CD14-positive monocyte (primary cell): ENCODE data around the gene C17orf67. TPM values are rescaled to one million over a fixed set of nuclear protein-coding genes. Genes with fewer than 3 reads are reported as not detected.

ENCODE experiments used
- DNase-seq, 3 donors: peaks; one replicate each; pipeline ENCODE4 v3.0.0-alpha.2; 2011 to 2022
- H2AFZ ChIP-seq: 2 replicates; pipeline ENCODE4 v1.6.0; 2012; ENCODE audit warnings: mild to moderate bottlenecking, low read depth, low read length, inconsistent platforms; ENCODE audit not compliant: insufficient read depth, poor library complexity, severe bottlenecking
- H3K27ac ChIP-seq, 2 donors: 1 replicate in 1 of 2; 2 replicates in 1 of 2; pipeline ENCODE4 v1.5.1; 2012 to 2013; ENCODE audit warnings: low read length in 2 of 2, control low read depth in 1 of 2, inconsistent platforms in 1 of 2, low read depth in 1 of 2, mild to moderate bottlenecking in 1 of 2
- H3K27me3 ChIP-seq, 2 donors: one replicate each; pipeline versions ENCODE4 v1.6.0 to v1.6.1; 2011 to 2013; ENCODE audit warnings: low read length in 2 of 2; ENCODE audit not compliant: control insufficient read depth in 2 of 2, insufficient read depth in 2 of 2
- H3K36me3 ChIP-seq, 2 donors: replicated peaks in 1 of 2; 1 replicate in 1 of 2; 2 replicates in 1 of 2; pipeline versions ENCODE4 v1.5.1 to v1.6.1; 2012 to 2013; ENCODE audit warnings: low read length in 2 of 2, control low read depth in 1 of 2, inconsistent platforms in 1 of 2, mild to moderate bottlenecking in 1 of 2; ENCODE audit not compliant: insufficient read depth in 2 of 2, control insufficient read depth in 1 of 2
- H3K4me1 ChIP-seq, 2 donors: 1 replicate in 1 of 2; 2 replicates in 1 of 2; pipeline versions ENCODE4 v1.5.1 to v1.6.1; 2012 to 2013; ENCODE audit warnings: low read length in 2 of 2, control low read depth in 1 of 2, inconsistent platforms in 1 of 2, mild to moderate bottlenecking in 1 of 2, moderate library complexity in 1 of 2; ENCODE audit not compliant: insufficient read depth in 2 of 2, control insufficient read depth in 1 of 2
- H3K4me2 ChIP-seq: replicated peaks from 2 replicates; pipeline ENCODE3; 2012; ENCODE audit warnings: low read length, moderate library complexity, mild to moderate bottlenecking; ENCODE audit not compliant: poor library complexity, severe bottlenecking; ENCODE audit errors: extremely low read depth
- H3K4me3 ChIP-seq, 3 experiments: fragments of 200-600 bp in 1 of 3; sonication (generic) in 1 of 3; replicated peaks in 1 of 3; 1 replicate in 2 of 3; 2 replicates in 1 of 3; pipeline ENCODE4 v1.5.1; 2011 to 2013; ENCODE audit warnings: low read length in 3 of 3, mild to moderate bottlenecking in 3 of 3, control low read depth in 2 of 3, low read depth in 2 of 3, inconsistent platforms in 1 of 3, moderate library complexity in 1 of 3
- H3K79me2 ChIP-seq: 2 replicates; pipeline ENCODE4 v1.6.0; 2012; ENCODE audit warnings: mild to moderate bottlenecking, control low read depth, inconsistent platforms, low read length, moderate library complexity; ENCODE audit not compliant: insufficient read depth
- H3K9ac ChIP-seq: 2 replicates; pipeline ENCODE4 v1.6.0; 2017; ENCODE audit warnings: low read length, mild to moderate bottlenecking; ENCODE audit not compliant: insufficient read depth, poor library complexity, severe bottlenecking
- H3K9me3 ChIP-seq, 2 donors: replicated peaks in 1 of 2; 1 replicate in 1 of 2; 2 replicates in 1 of 2; pipeline versions ENCODE4 v1.5.1 to v1.6.1; 2012 to 2013; ENCODE audit warnings: low read length in 2 of 2, control low read depth in 1 of 2; ENCODE audit not compliant: control insufficient read depth in 1 of 2, insufficient read depth in 1 of 2
- H4K20me1 ChIP-seq: 2 replicates; pipeline ENCODE4 v1.6.0; 2012; ENCODE audit warnings: mild to moderate bottlenecking, low read length, control low read depth, moderate library complexity; ENCODE audit not compliant: insufficient read depth
- H3K27ac Mint-ChIP-seq, 7 donors: one replicate each; pipeline ENCODE4 v1.8.0; 2020; ENCODE audit warnings: mild to moderate bottlenecking in 7 of 7, mixed read lengths in 7 of 7, moderate library complexity in 6 of 7, inconsistent platforms in 2 of 7
- H3K27me3 Mint-ChIP-seq, 3 donors: one replicate each; pipeline ENCODE4 v1.8.0; 2021 to 2022; ENCODE audit warnings: low read depth in 3 of 3, mild to moderate bottlenecking in 3 of 3, mixed read lengths in 3 of 3, moderate library complexity in 3 of 3, inconsistent platforms in 1 of 3
- H3K36me3 Mint-ChIP-seq, 2 donors: one replicate each; pipeline ENCODE4 v1.8.0; 2020; ENCODE audit warnings: mixed read lengths in 2 of 2, inconsistent platforms in 1 of 2, mild to moderate bottlenecking in 1 of 2
- H3K4me1 Mint-ChIP-seq: one replicate; pipeline ENCODE4 v1.8.0; 2020; ENCODE audit warnings: mild to moderate bottlenecking, mixed read lengths
- H3K4me3 Mint-ChIP-seq, 2 donors: one replicate each; pipeline ENCODE4 v1.8.0; 2020; ENCODE audit warnings: mild to moderate bottlenecking in 2 of 2, mixed read lengths in 2 of 2, moderate library complexity in 1 of 2
- H3K9me3 Mint-ChIP-seq, 7 donors: one replicate each; pipeline ENCODE4 v1.8.0; 2020 to 2022; ENCODE audit warnings: mixed read lengths in 7 of 7, mild to moderate bottlenecking in 6 of 7, moderate library complexity in 6 of 7, inconsistent platforms in 2 of 7
- CTCF ChIP-seq: fragments of 200-600 bp; IDR thresholded peaks from one replicate; pipeline ENCODE4 v1.8.0; 2022; ENCODE audit warnings: antibody characterized with exemption, mild to moderate bottlenecking
- WGBS: methylation state at CpG from one replicate; pipeline ENCODE4 v1.1.5; 2013; ENCODE audit warnings: missing lambda C conversion rate; ENCODE audit not compliant: insufficient coverage; 5-methylcytosine and 5-hydroxymethylcytosine counted together
- intact Hi-C, 2 donors: fragments of 100-400 bp; cut with micrococcal nuclease; formaldehyde crosslinking; loops; one replicate each; pipeline versions ENCODE4 v1.15.0 to v1.15.1; 2023
- polyA plus RNA-seq, 3 donors: library from polyadenylated mRNA; depleted of rRNA in 1 of 3; unstranded in 2 of 3; stranded (reverse) in 1 of 3; fragments of 300-500 nt in 2 of 3; fragments of >200 nt in 1 of 3; fragmentation: Illumina TruSeq in 2 of 3; gene quantifications; 1 replicate in 2 of 3; 2 replicates in 1 of 3; pipeline ENCODE4 v1.2.3, GENCODE V29; 2012 to 2021

C17orf67 gene
- polyA plus RNA-seq, 3 donors: 0.56 to 0.57 (median 0.56) TPM

GRCh38 chr17:56826611-56827414 lies 6.9 kb downstream of the C17orf67 start:
- Mint-ChIP-seq H3K27ac (no peak overlapping the region), H3K4me1 (no peaks in the 10 kb centered on the region), H3K27me3 (peaks cover 0 to 2% (median 0%) of the 10 kb centered on the region in 3 donors), H3K36me3 (peaks cover 6 to 21% of the 10 kb centered on the region in 2 donors), H3K9me3 (no peaks in the 10 kb centered on the region), H3K4me3 (no peak overlapping the region)
- Histone ChIP-seq H3K27ac (no peak overlapping the region), H3K27me3 (no peaks in the 10 kb centered on the region), H2AFZ (no peak overlapping the region), H3K36me3 (peaks cover 0 to 4% of the 10 kb centered on the region in 2 donors), H3K4me3 (no peak overlapping the region), H3K9ac (no peak overlapping the region), H3K4me1 (peaks cover under 1 to 1% of the 10 kb centered on the region in 2 donors), H3K79me2 (peaks cover 9% of the 10 kb centered on the region), H3K4me2 (no peak overlapping the region), H4K20me1 (peaks cover 7% of the 10 kb centered on the region), H3K9me3 (no peaks in the 10 kb centered on the region)
- WGBS: 100% methylated on average over 1 of the region's 4 CpGs
- intact Hi-C loops: no loop called here
- DNase-seq: no peak
- TF ChIP-seq CTCF: no peak

- Histone ChIP-seq H3K9ac (no peak overlapping the region), H3K27ac (no peak overlapping the region), H3K4me3 (no peak overlapping the region), H3K9me3 (no peaks in the 10 kb centered on the region), H4K20me1 (no peaks in the 10 kb centered on the region), H2AFZ (no peak overlapping the region), H3K36me3 (peaks cover 0 to 3% of the 10 kb centered on the region in 2 donors), H3K4me2 (no peak overlapping the region), H3K27me3 (no peaks in the 10 kb centered on the region), H3K79me2 (no peaks in the 10 kb centered on the region), H3K4me1 (no peaks in the 10 kb centered on the region)
- H3K27ac Mint-ChIP-seq: no peak overlapping the region
- H3K4me1 Mint-ChIP-seq: peaks cover 3% of the 10 kb centered on the region
- no peaks in the 10 kb centered on the region for H3K9me3 Mint-ChIP-seq
- intact Hi-C loops: no loop called here
- DNase-seq: no peak
- H3K36me3 Mint-ChIP-seq: peaks cover 0 to 12% of the 10 kb centered on the region in 2 donors
- H3K4me3 Mint-ChIP-seq: no peak overlapping the region
- no CpG with 5 or more reads among the region's 1 CpG for WGBS
- TF ChIP-seq CTCF: no peak
- peaks cover 0 to 3% (median 2%) of the 10 kb centered on the region in 3 donors for H3K27me3 Mint-ChIP-seq
Observed at GRCh38 chr17:56824503-56824902, 9.2 kb downstream of the C17orf67 start.
